ENCODE data around the gene SP140L. TPM values are rescaled to one million over a fixed set of nuclear protein-coding genes. Genes with fewer than 3 reads are reported as not detected.

Gene SP140L
- total and polyA plus RNA-seq, 2 experiments from 2014 or later = 0.30 TPM; not detected in 1

- Histone ChIP-seq H3K4me3 (no peak overlapping the region), H3K4me1 (ENCODE audit: low read depth) (no peaks in the 10 kb centered on the region), H3K36me3 (no peaks in the 10 kb centered on the region), H3K27ac (no peak overlapping the region), H3K27me3 (peaks cover 4% of the 10 kb centered on the region), H3K9me3 (ENCODE audit: low read depth) (no peaks in the 10 kb centered on the region)
- TF ChIP-seq, protein P1, sequence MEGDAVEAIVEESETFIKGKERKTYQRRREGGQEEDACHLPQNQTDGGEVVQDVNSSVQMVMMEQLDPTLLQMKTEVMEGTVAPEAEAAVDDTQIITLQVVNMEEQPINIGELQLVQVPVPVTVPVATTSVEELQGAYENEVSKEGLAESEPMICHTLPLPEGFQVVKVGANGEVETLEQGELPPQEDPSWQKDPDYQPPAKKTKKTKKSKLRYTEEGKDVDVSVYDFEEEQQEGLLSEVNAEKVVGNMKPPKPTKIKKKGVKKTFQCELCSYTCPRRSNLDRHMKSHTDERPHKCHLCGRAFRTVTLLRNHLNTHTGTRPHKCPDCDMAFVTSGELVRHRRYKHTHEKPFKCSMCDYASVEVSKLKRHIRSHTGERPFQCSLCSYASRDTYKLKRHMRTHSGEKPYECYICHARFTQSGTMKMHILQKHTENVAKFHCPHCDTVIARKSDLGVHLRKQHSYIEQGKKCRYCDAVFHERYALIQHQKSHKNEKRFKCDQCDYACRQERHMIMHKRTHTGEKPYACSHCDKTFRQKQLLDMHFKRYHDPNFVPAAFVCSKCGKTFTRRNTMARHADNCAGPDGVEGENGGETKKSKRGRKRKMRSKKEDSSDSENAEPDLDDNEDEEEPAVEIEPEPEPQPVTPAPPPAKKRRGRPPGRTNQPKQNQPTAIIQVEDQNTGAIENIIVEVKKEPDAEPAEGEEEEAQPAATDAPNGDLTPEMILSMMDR (IDR thresholded peaks at IDR 0.05; ENCODE audit: low read depth, low read length) = no peak
- DNase-seq (ENCODE audit: low read depth in 1 of 2, low spot score in 1 of 2) = peak in 1 of 2 donors; percentile 16
Observed at GRCh38 chr2:230419181-230419580, 92.2 kb downstream of the SP140L start.

- Histone ChIP-seq H3K9me3 (ENCODE audit: low read depth) (no peaks in the 10 kb centered on the region), H3K36me3 (no peaks in the 10 kb centered on the region), H3K4me3 (no peak overlapping the region), H3K27ac (no peak overlapping the region), H3K27me3 (peaks cover 4% of the 10 kb centered on the region), H3K4me1 (ENCODE audit: low read depth) (no peaks in the 10 kb centered on the region)
- DNase-seq (ENCODE audit: low read depth in 1 of 2, low spot score in 1 of 2) = peak in 1 of 2 donors; percentile 7
- TF ChIP-seq, protein P1 (IDR thresholded peaks at IDR 0.05; ENCODE audit: low read depth, low read length) = peak; percentile 15
Observed at GRCh38 chr2:230422149-230422548, 95.2 kb downstream of the SP140L start.

DNA sequence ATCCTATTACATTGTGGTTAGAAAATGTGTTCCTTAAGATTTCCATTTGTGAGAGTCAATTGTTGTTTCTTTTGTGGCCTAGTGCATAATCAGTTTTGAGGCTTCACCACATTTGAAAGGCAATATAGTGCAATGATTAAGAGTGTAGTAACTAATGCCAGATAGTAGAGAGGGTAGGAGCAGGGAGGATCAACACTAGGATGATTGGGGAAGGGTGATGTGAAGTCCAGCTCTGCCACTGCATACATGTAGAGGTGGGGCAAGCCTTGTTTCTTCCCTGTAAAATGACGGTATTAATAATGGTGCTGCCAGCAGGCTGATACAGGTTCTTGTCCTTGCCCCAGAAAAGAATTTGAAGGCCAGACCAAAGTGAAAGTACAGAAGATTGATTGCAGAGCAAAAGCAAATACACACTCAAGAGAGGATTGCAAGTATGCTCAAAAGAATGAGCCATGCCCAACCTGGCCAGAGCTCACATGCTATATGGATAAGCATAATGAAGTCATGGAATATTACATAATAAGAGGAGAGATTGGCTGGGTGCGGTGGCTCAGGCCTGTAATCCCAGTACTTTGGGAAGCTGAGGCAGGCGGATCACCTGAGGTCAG lies 97.0 kb downstream of the SP140L start:
- TF ChIP-seq, protein P1 (IDR thresholded peaks at IDR 0.05; ENCODE audit: low read depth, low read length) = no peak
- H3K4me3 ChIP-seq = no peak overlapping the region

DNA sequence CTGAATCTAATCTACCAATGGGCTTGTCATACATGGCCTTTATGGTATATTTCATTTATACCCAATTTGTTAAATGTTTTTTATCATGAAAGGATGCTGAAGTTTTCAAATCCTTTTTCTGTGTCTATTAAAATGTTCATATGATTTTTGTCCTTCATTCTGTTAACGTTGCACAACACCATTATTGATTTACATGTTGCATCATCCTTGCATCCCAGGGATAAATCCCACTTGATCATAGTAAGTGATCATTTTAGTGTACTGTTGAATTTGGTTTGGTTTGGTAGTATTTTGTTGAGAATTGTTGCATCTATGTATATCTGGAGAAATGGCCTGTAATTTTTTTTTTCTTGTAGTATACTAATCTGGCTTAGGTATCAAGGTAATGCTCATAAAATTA lies 98.4 kb downstream of the SP140L start:
- DNase-seq (ENCODE audit: low read depth in 1 of 2, low spot score in 1 of 2) = no peak
- Histone ChIP-seq H3K9me3 (ENCODE audit: low read depth) (no peaks in the 10 kb centered on the region), H3K27ac (no peak overlapping the region), H3K4me1 (ENCODE audit: low read depth) (no peaks in the 10 kb centered on the region), H3K4me3 (no peak overlapping the region), H3K27me3 (no peaks in the 10 kb centered on the region), H3K36me3 (no peaks in the 10 kb centered on the region)
- TF ChIP-seq, protein P1 (IDR thresholded peaks at IDR 0.05; ENCODE audit: low read depth, low read length) = no peak

More for the DNA sequence above, 97.0 kb downstream of the SP140L start:
- peaks cover 4% of the 10 kb centered on the region for H3K27me3 ChIP-seq
- peak in 1 of 2 donors; percentile 38 for DNase-seq (ENCODE audit: low read depth in 1 of 2, low spot score in 1 of 2)
- H3K27ac ChIP-seq = no peak overlapping the region
- no peaks in the 10 kb centered on the region for H3K4me1 ChIP-seq (ENCODE audit: low read depth)
- no peaks in the 10 kb centered on the region for H3K36me3 ChIP-seq
- no peaks in the 10 kb centered on the region for H3K9me3 ChIP-seq (ENCODE audit: low read depth)

DNA sequence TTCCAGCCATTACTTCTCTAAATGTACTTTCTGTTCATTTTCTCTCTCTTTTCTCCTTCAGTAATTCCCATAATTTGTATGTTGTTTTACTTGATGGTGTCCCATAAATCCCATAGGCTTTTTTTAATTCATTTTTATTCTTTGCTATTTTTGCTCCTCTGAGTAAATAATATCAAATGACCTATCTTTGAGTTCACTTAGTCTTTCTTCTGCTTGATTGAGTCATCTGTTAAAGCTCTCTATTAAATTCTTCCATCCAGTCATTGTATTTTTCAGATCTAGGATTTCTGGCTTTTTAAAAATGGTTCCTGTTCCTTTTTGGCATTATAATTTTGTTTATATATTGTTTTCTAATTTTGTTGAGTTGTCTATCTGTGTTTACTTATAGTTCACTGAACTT lies 102.5 kb downstream of the SP140L start:
- TF ChIP-seq, protein P1 (IDR thresholded peaks at IDR 0.05; ENCODE audit: low read depth, low read length) = no peak
- Histone ChIP-seq H3K4me1 (ENCODE audit: low read depth) (no peaks in the 10 kb centered on the region), H3K4me3 (no peak overlapping the region), H3K27ac (no peak overlapping the region), H3K9me3 (ENCODE audit: low read depth) (no peaks in the 10 kb centered on the region), H3K27me3 (no peaks in the 10 kb centered on the region), H3K36me3 (no peaks in the 10 kb centered on the region)
- DNase-seq (ENCODE audit: low read depth in 1 of 2, low spot score in 1 of 2) = no peak
